Karpas-422 (cell line): Measurements from ENCODE around the gene PHTF2. TPM values are rescaled to one million over a fixed set of nuclear protein-coding genes. Genes with fewer than 3 reads are reported as not detected.
"Not testable (repeated sequence)": the region's sequence is repeated elsewhere in the genome, so short reads cannot be mapped to it uniquely, and the experiment has no call there.

Source experiments
- DNase-seq: peaks from one replicate; pipeline ENCODE4 v3.0.0-alpha.2; 2015
- H2AFZ ChIP-seq: fragments of 200-600 bp; sonication (generic); 2 replicates; pipeline ENCODE4 v1.6.1; 2014; ENCODE audit warnings: antibody characterized with exemption, low read length, mixed read lengths
- H3K27ac ChIP-seq: fragments of 200-600 bp; sonication (generic); 2 replicates; pipeline ENCODE4 v1.5.1; 2014; ENCODE audit warnings: mild to moderate bottlenecking, low read length, moderate library complexity
- H3K27me3 ChIP-seq: fragments of 200-600 bp; sonication (generic); 2 replicates; pipeline ENCODE4 v1.6.1; 2014; ENCODE audit warnings: low read length, mixed read lengths
- H3K36me3 ChIP-seq: fragments of 200-600 bp; sonication (generic); 2 replicates; pipeline ENCODE4 v1.6.1; 2014; ENCODE audit warnings: low read length, mixed read lengths; ENCODE audit not compliant: insufficient read depth
- H3K4me1 ChIP-seq: fragments of 200-600 bp; sonication (generic); 2 replicates; pipeline ENCODE4 v1.6.1; 2014; ENCODE audit warnings: mild to moderate bottlenecking, low read length, mixed read lengths
- H3K4me2 ChIP-seq: fragments of 200-600 bp; sonication (generic); 2 replicates; pipeline ENCODE4 v1.6.1; 2014; ENCODE audit warnings: low read length, low read depth, mild to moderate bottlenecking; ENCODE audit not compliant: poor library complexity, severe bottlenecking
- H3K4me3 ChIP-seq: fragments of 200-600 bp; sonication (generic); 2 replicates; pipeline ENCODE4 v1.5.1; 2014; ENCODE audit warnings: mild to moderate bottlenecking, antibody characterized with exemption, low read length, mixed read lengths
- H3K79me2 ChIP-seq: fragments of 200-600 bp; sonication (generic); 2 replicates; pipeline ENCODE4 v1.6.1; 2014; ENCODE audit warnings: mild to moderate bottlenecking, low read length, mixed read lengths
- H3K9ac ChIP-seq: fragments of 200-600 bp; sonication (generic); 2 replicates; pipeline ENCODE4 v1.6.0; 2014; ENCODE audit warnings: low read length
- H3K9me2 ChIP-seq: fragments of 200-600 bp; sonication (generic), shearing (Covaris generic); replicated peaks from 2 replicates; pipeline ENCODE4 v1.6.0; 2014; ENCODE audit warnings: mild to moderate bottlenecking, low read length, moderate library complexity; ENCODE audit not compliant: insufficient read depth
- H3K9me3 ChIP-seq: fragments of 300-700, 200-600 bp; sonication (generic); 2 replicates; pipeline ENCODE4 v1.6.1; 2014; ENCODE audit warnings: low read length, mixed read lengths
- H4K20me1 ChIP-seq: fragments of 200-600 bp; sonication (generic); 2 replicates; pipeline ENCODE4 v1.6.1; 2014; ENCODE audit warnings: mild to moderate bottlenecking, antibody characterized with exemption, low read length, low read depth; ENCODE audit not compliant: insufficient read depth
- total RNA-seq: library from RNA; depleted of rRNA; stranded (reverse); fragments of >200 nt; shearing (Covaris generic); gene quantifications from 2 replicates; pipeline ENCODE4 v1.2.3, GENCODE V29; 2014; ENCODE audit warnings: low replicate concordance

The PHTF2 gene
- total RNA-seq, 1 experiment from 2014 or later: 65.7 TPM

- not testable (repeated sequence) for H3K27me3 ChIP-seq, DNase-seq, H3K9ac ChIP-seq, H3K9me2 ChIP-seq, H3K4me2 ChIP-seq, H3K4me3 ChIP-seq, H3K9me3 ChIP-seq, H2AFZ ChIP-seq, H3K27ac ChIP-seq, H4K20me1 ChIP-seq, H3K4me1 ChIP-seq
- H3K36me3 ChIP-seq: peaks cover 29% of the 10 kb centered on the region; the same call in 1 of the 2 replicates
- peaks cover 31% of the 10 kb centered on the region for H3K79me2 ChIP-seq
Measured at GRCh38 chr7:77784426-77784825, 14.1 kb upstream of the PHTF2 start.

- no peaks in the 10 kb centered on the region for H3K9me3 ChIP-seq
- peaks cover 3% of the 10 kb centered on the region; the same call in 1 of the 2 replicates for H3K4me1 ChIP-seq
Measured at GRCh38 chr7:77786018-77786417, 12.6 kb upstream of the PHTF2 start.

GRCh38 chr7:77786741-77787140, 11.8 kb upstream of the PHTF2 start:
- no peaks in the 10 kb centered on the region for H3K27me3 ChIP-seq

More at GRCh38 chr7:77786018-77786417, 12.6 kb upstream of the PHTF2 start:
- H3K79me2 ChIP-seq: peaks cover 19% of the 10 kb centered on the region
- no peaks in the 10 kb centered on the region for H3K9me2 ChIP-seq
- H4K20me1 ChIP-seq: no peaks in the 10 kb centered on the region
- H3K27ac ChIP-seq: no peak overlapping the region
- DNase-seq: no peak
- no peak overlapping the region for H2AFZ ChIP-seq
- H3K36me3 ChIP-seq: peaks cover 20% of the 10 kb centered on the region; the same call in 1 of the 2 replicates
- H3K4me2 ChIP-seq: no peak overlapping the region
- no peak overlapping the region for H3K4me3 ChIP-seq
- H3K9ac ChIP-seq: no peak overlapping the region
- H3K27me3 ChIP-seq: no peaks in the 10 kb centered on the region

GRCh38 chr7:77788327-77788902, 10.2 kb upstream of the PHTF2 start:
- Histone ChIP-seq H3K4me3 (no peak overlapping the region), H3K4me1 (peaks cover 3% of the 10 kb centered on the region; the same call in 1 of the 2 replicates), H2AFZ (no peak overlapping the region)

More at GRCh38 chr7:77786741-77787140, 11.8 kb upstream of the PHTF2 start:
- Histone ChIP-seq H3K4me3 (no peak overlapping the region), H3K27ac (no peak overlapping the region), H3K36me3 (peaks cover 16% of the 10 kb centered on the region; the same call in 1 of the 2 replicates), H3K9me3 (no peaks in the 10 kb centered on the region), H2AFZ (no peak overlapping the region), H4K20me1 (no peaks in the 10 kb centered on the region), H3K4me2 (no peak overlapping the region), H3K9ac (no peak overlapping the region), H3K4me1 (peaks cover 3% of the 10 kb centered on the region; the same call in 1 of the 2 replicates), H3K79me2 (peaks cover 15% of the 10 kb centered on the region), H3K9me2 (no peaks in the 10 kb centered on the region)
- no peak for DNase-seq

GRCh38 chr7:77791336-77791735, 7.2 kb upstream of the PHTF2 start:
- Histone ChIP-seq H2AFZ (no peak overlapping the region), H3K9me3 (no peaks in the 10 kb centered on the region), H3K4me3 (no peak overlapping the region), H3K36me3 (peaks cover 18% of the 10 kb centered on the region), H3K79me2 (peaks cover 36% of the 10 kb centered on the region), H3K9ac (no peak overlapping the region), H4K20me1 (no peaks in the 10 kb centered on the region), H3K4me1 (peaks cover 18% of the 10 kb centered on the region), H3K9me2 (no peaks in the 10 kb centered on the region), H3K4me2 (no peak overlapping the region), H3K27ac (no peak overlapping the region), H3K27me3 (no peaks in the 10 kb centered on the region)
- no peak for DNase-seq

More at GRCh38 chr7:77788327-77788902, 10.2 kb upstream of the PHTF2 start:
- H3K4me2 ChIP-seq: no peak overlapping the region
- no peaks in the 10 kb centered on the region for H3K9me2 ChIP-seq
- H3K9ac ChIP-seq: no peak overlapping the region
- H3K9me3 ChIP-seq: no peaks in the 10 kb centered on the region
- no peaks in the 10 kb centered on the region for H4K20me1 ChIP-seq
- no peak for DNase-seq
- peaks cover 12% of the 10 kb centered on the region for H3K79me2 ChIP-seq
- H3K27me3 ChIP-seq: no peaks in the 10 kb centered on the region
- 0 out of 2 replicates have a peak, but pooled peaks cover 4% of the 10 kb centered on the region for H3K36me3 ChIP-seq
- no peak overlapping the region for H3K27ac ChIP-seq

- H3K4me2 ChIP-seq: no peak overlapping the region
- H3K9ac ChIP-seq: no peak overlapping the region
- H3K4me3 ChIP-seq: no peak overlapping the region
- peaks cover 18% of the 10 kb centered on the region for H3K36me3 ChIP-seq
- H3K79me2 ChIP-seq: peaks cover 42% of the 10 kb centered on the region
- H3K27ac ChIP-seq: peak overlapping the region; percentile 49
- H3K9me3 ChIP-seq: no peaks in the 10 kb centered on the region
- no peaks in the 10 kb centered on the region for H4K20me1 ChIP-seq
- peaks cover 24% of the 10 kb centered on the region for H3K4me1 ChIP-seq
- DNase-seq: no peak
- H3K27me3 ChIP-seq: no peaks in the 10 kb centered on the region
- no peak overlapping the region for H2AFZ ChIP-seq
- no peaks in the 10 kb centered on the region for H3K9me2 ChIP-seq
Measured at GRCh38 chr7:77791956-77792355, 6.6 kb upstream of the PHTF2 start.

- DNase-seq: no peak
- Histone ChIP-seq H3K79me2 (peaks cover 58% of the 10 kb centered on the region), H4K20me1 (no peaks in the 10 kb centered on the region; the same call in 1 of the 2 replicates), H2AFZ (no peak overlapping the region), H3K27me3 (no peaks in the 10 kb centered on the region), H3K4me1 (peaks cover 26% of the 10 kb centered on the region), H3K36me3 (peaks cover 18% of the 10 kb centered on the region), H3K4me3 (no peak overlapping the region), H3K9me3 (no peaks in the 10 kb centered on the region), H3K9me2 (no peaks in the 10 kb centered on the region), H3K9ac (no peak overlapping the region), H3K27ac (peak overlapping the region; percentile 35), H3K4me2 (no peak overlapping the region)
Measured at GRCh38 chr7:77794000-77794399, 4.6 kb upstream of the PHTF2 start.

- H3K9ac ChIP-seq: peak overlapping the region; percentile 88
- peaks cover 79% of the 10 kb centered on the region for H3K79me2 ChIP-seq
- no peak for DNase-seq
- no peaks in the 10 kb centered on the region for H3K27me3 ChIP-seq
- no peaks in the 10 kb centered on the region for H3K9me2 ChIP-seq
- H3K4me3 ChIP-seq: peak overlapping the region; percentile 84
- H2AFZ ChIP-seq: no peak overlapping the region
- H3K4me2 ChIP-seq: peak overlapping the region; percentile 66
- H3K4me1 ChIP-seq: peaks cover 41% of the 10 kb centered on the region
- H3K36me3 ChIP-seq: peaks cover 26% of the 10 kb centered on the region
- H4K20me1 ChIP-seq: no peaks in the 10 kb centered on the region; the same call in 1 of the 2 replicates
- peak overlapping the region; percentile 85 for H3K27ac ChIP-seq
- H3K9me3 ChIP-seq: no peaks in the 10 kb centered on the region
Measured at GRCh38 chr7:77796109-77796508, 2.5 kb upstream of the PHTF2 start.
